ENCODE measurements around the gene PCNX4.

Gene PCNX4

DNA sequence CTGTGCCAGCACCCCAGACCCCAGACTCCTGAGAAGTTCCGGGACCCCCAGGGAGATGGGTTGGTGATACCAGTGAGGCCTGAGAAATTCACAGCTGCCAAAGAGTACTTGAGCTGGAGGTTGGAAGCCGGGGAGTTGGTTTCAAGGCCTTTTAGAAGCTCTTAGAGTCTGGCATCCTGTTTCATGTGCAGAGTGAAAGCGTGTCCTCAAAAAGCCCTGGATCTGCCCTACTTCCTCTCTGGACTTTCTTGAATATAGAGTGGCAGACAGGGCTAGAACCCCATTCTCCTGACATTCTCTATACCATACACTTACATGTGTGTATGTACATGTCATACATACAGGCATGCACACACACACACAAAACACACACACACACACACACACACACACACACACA, 126.0 kb downstream of the PCNX4 start:
- Histone ChIP-seq H3K27me3 (ENCODE audit: insufficient read depth, low read length, poor library complexity) (peaks cover 4% of the 10 kb centered on the region), H3K4me1 (ENCODE audit: insufficient read depth, low read length) (no peaks in the 10 kb centered on the region), H4K20me1 (ENCODE audit: insufficient read depth, low read length) (no peaks in the 10 kb centered on the region), H3K9ac (ENCODE audit: low read depth, low read length) (no peak overlapping the region), H3K27ac (ENCODE audit: low read length) (no peak overlapping the region), H3K79me2 (ENCODE audit: insufficient read depth, low read length) (no peaks in the 10 kb centered on the region), H3K9me3 (ENCODE audit: insufficient read depth, low read length, severe bottlenecking) (no peaks in the 10 kb centered on the region), H3K4me2 (ENCODE audit: insufficient read depth, low read length) (no peak overlapping the region), H3K36me3 (ENCODE audit: insufficient read depth, low read length) (no peaks in the 10 kb centered on the region), H2AFZ (ENCODE audit: low read depth, low read length) (no peak overlapping the region), H3K4me3 (ENCODE audit: low read depth in 1 of 2, low read length in 2 of 2) (no peak overlapping the region)
- no peak for DNase-seq
- TF ChIP-seq, protein P1, sequence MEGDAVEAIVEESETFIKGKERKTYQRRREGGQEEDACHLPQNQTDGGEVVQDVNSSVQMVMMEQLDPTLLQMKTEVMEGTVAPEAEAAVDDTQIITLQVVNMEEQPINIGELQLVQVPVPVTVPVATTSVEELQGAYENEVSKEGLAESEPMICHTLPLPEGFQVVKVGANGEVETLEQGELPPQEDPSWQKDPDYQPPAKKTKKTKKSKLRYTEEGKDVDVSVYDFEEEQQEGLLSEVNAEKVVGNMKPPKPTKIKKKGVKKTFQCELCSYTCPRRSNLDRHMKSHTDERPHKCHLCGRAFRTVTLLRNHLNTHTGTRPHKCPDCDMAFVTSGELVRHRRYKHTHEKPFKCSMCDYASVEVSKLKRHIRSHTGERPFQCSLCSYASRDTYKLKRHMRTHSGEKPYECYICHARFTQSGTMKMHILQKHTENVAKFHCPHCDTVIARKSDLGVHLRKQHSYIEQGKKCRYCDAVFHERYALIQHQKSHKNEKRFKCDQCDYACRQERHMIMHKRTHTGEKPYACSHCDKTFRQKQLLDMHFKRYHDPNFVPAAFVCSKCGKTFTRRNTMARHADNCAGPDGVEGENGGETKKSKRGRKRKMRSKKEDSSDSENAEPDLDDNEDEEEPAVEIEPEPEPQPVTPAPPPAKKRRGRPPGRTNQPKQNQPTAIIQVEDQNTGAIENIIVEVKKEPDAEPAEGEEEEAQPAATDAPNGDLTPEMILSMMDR (IDR thresholded peaks at IDR 0.05; ENCODE audit: borderline replicate concordance, extremely low read depth, low read length, poor library complexity, severe bottlenecking): no peak
- no peak for TF ChIP-seq EZH2 (IDR thresholded peaks at IDR 0.05; ENCODE audit: borderline replicate concordance, low read depth, low read length, severe bottlenecking)
- ATAC-seq (ENCODE audit: insufficient read depth, low read depth): no peak
